ENCODE data around the gene MAML3.

DNA sequence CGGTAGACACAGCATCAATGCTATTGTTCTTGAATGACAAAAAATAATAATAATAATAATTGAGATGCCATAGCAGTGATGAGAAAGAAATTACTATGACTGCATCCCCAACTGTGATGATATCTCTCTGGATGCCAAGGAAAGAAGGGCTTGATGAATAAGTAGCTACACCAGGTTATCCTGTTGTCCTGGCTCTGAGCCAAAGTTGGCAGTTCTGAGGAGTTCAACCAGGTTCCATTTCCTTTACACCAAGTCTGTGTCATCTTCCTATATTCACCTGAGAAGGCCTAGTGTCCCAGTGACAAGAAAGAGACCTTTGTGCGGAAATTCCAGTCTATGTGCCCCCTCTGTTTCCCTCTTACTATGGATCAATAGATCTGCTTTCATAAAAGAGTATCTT lies 3.4 kb upstream of the MAML3 start:
- TF ChIP-seq CTCF (IDR thresholded peaks at IDR 0.05; ENCODE audit: low read depth, low read length, poor library complexity, severe bottlenecking) (no peak), EZH2phosphoT487 (IDR thresholded peaks at IDR 0.05; ENCODE audit: borderline replicate concordance, low read length) (no peak)

Measured in DOHH2 (cell line).